Hematopoietic multipotent progenitor cell treated with erythropoietin and hydrocortisone succinate and interleukin-3 and kit ligand, for 15 days (in vitro differentiated cells): ENCODE results near the gene AKAP13.
A peak's percentile ranks its signal among the peaks of the same experiment; 100 is the strongest.
"Not testable (repeated sequence)": the region's sequence is repeated elsewhere in the genome, so short reads cannot be mapped to it uniquely, and the experiment has no call there.

Experiments
- DNase-seq: peaks from one replicate; pipeline ENCODE4 v3.0.0-alpha.2; 2015; ENCODE audit warnings: low spot score

AKAP13 gene

GRCh38 chr15:85500729-85501128 is 120.3 kb downstream of the AKAP13 start:
- no peak for DNase-seq

GRCh38 chr15:85501574-85501973 is 121.2 kb downstream of the AKAP13 start:
- no peak for DNase-seq

GRCh38 chr15:85503151-85503799 is 122.9 kb downstream of the AKAP13 start:
- no peak for DNase-seq

- peak; percentile 49 for DNase-seq
These were observed 124.6 kb downstream of the AKAP13 start for GRCh38 chr15:85504749-85505676.

GRCh38 chr15:85507114-85507513 is 126.7 kb downstream of the AKAP13 start:
- no peak for DNase-seq

- DNase-seq, result no peak
These were observed 129.6 kb downstream of the AKAP13 start for GRCh38 chr15:85509973-85510372.

GRCh38 chr15:85514413-85514812 is 134.0 kb downstream of the AKAP13 start:
- DNase-seq, result no peak

GRCh38 chr15:85515212-85515611 is 134.8 kb downstream of the AKAP13 start:
- peak; percentile 5 for DNase-seq

- DNase-seq, result no peak
These were observed 136.7 kb downstream of the AKAP13 start for GRCh38 chr15:85517086-85517485.

GRCh38 chr15:85518979-85519761 is 138.8 kb downstream of the AKAP13 start:
- DNase-seq, result no peak

GRCh38 chr15:85520650-85521049 is 140.2 kb downstream of the AKAP13 start:
- no peak for DNase-seq

GRCh38 chr15:85523530-85523929 is 143.1 kb downstream of the AKAP13 start:
- DNase-seq, result no peak

GRCh38 chr15:85525755-85526154 is 145.4 kb downstream of the AKAP13 start:
- no peak for DNase-seq

GRCh38 chr15:85527895-85528294 is 147.5 kb downstream of the AKAP13 start:
- DNase-seq, result no peak

GRCh38 chr15:85530079-85530478 is 149.7 kb downstream of the AKAP13 start:
- DNase-seq, result no peak

GRCh38 chr15:85531083-85531482 is 150.7 kb downstream of the AKAP13 start:
- DNase-seq, result no peak

GRCh38 chr15:85532689-85533088 is 152.3 kb downstream of the AKAP13 start:
- DNase-seq, result no peak

GRCh38 chr15:85534031-85534430 is 153.6 kb downstream of the AKAP13 start:
- DNase-seq, result no peak

- DNase-seq, result not testable (repeated sequence)
These were observed 155.3 kb downstream of the AKAP13 start for GRCh38 chr15:85535533-85536330.

- DNase-seq, result no peak
These were observed 155.9 kb downstream of the AKAP13 start for GRCh38 chr15:85536341-85536740.

- no peak for DNase-seq
These were observed 159.1 kb downstream of the AKAP13 start for GRCh38 chr15:85539491-85539890.
